Loucy (cell line): ENCODE measurements around the gene MYO1H.

Experiments used
- CTCF ChIP-seq: fragments of 200-600 bp; sonication (generic); conservative IDR thresholded peaks from 2 replicates; pipeline ENCODE4 v1.5.1; 2014; ENCODE audit warnings: mild to moderate bottlenecking, antibody characterized with exemption, low read length
- EZH2phosphoT487 ChIP-seq: fragments of 200-600 bp; IDR thresholded peaks from 2 replicates; pipeline ENCODE4 v1.6.1; 2018; ENCODE audit warnings: antibody characterized with exemption, mild to moderate bottlenecking, moderate library complexity, borderline replicate concordance

- TF ChIP-seq CTCF: no peak
- TF ChIP-seq EZH2phosphoT487: no peak
Observed at GRCh38 chr12:109480356-109480755, 132.7 kb downstream of the MYO1H start.
